GM23338 (cell line): Measurements from ENCODE around the gene DOCK6. TPM values are rescaled to one million over a fixed set of nuclear protein-coding genes. Genes with fewer than 3 reads are reported as not detected.
"Not testable (repeated sequence)": the region's sequence is repeated elsewhere in the genome, so short reads cannot be mapped to it uniquely, and the experiment has no call there.

Experiments used
- ATAC-seq: fragments of 200-7000 bp; cut with Tn5 transposase; 3 replicates; pipeline ENCODE4 v1.9.1; 2020
- DNase-seq: peaks from one replicate; pipeline ENCODE4 v3.0.0-alpha.2; 2015; ENCODE audit warnings: low spot score
- H2AFZ ChIP-seq: fragments of 200-600 bp; sonication (generic); 2 replicates; pipeline ENCODE4 v1.8.0; 2016; ENCODE audit warnings: antibody characterized with exemption, mild to moderate bottlenecking, moderate library complexity
- H3F3A ChIP-seq: fragments of 200-600 bp; sonication (generic); replicated peaks from 2 replicates; pipeline ENCODE4 v1.8.0; 2017; ENCODE audit warnings: antibody characterized with exemption, mixed run types, low read depth
- H3K27ac ChIP-seq: fragments of 200-600 bp; sonication (generic); 2 replicates; pipeline ENCODE4 v1.6.1; 2016; ENCODE audit warnings: low read depth
- H3K27me3 ChIP-seq: fragments of 200-600 bp; sonication (generic); 2 replicates; pipeline ENCODE4 v1.8.0; 2016; ENCODE audit warnings: mild to moderate bottlenecking, mixed run types, moderate library complexity; ENCODE audit not compliant: insufficient read depth
- H3K36me3 ChIP-seq: fragments of 200-600 bp; sonication (generic); 2 replicates; pipeline ENCODE4 v1.8.0; 2016; ENCODE audit warnings: mild to moderate bottlenecking; ENCODE audit not compliant: insufficient read depth
- H3K4me1 ChIP-seq: fragments of 200-600 bp; sonication (generic); 2 replicates; pipeline ENCODE4 v1.8.0; 2016; ENCODE audit warnings: mild to moderate bottlenecking, moderate library complexity; ENCODE audit not compliant: insufficient read depth
- H3K4me2 ChIP-seq: fragments of 200-600 bp; sonication (generic); 2 replicates; pipeline ENCODE4 v1.7.1; 2017; ENCODE audit warnings: mixed run types
- H3K4me3 ChIP-seq: fragments of 200-600 bp; sonication (generic); 2 replicates; pipeline ENCODE4 v1.6.1; 2016; ENCODE audit warnings: mixed run types
- H3K79me2 ChIP-seq: fragments of 200-600 bp; sonication (generic); replicated peaks from 2 replicates; pipeline ENCODE4 v1.8.0; 2017; ENCODE audit warnings: mild to moderate bottlenecking; ENCODE audit not compliant: insufficient read depth
- H3K9me2 ChIP-seq: fragments of 200-600 bp; sonication (generic); 2 replicates; pipeline ENCODE4 v1.8.0; 2017; ENCODE audit not compliant: insufficient read depth
- H4K20me1 ChIP-seq: fragments of 200-600 bp; sonication (generic); replicated peaks from 2 replicates; pipeline ENCODE4 v1.8.0; 2017; ENCODE audit warnings: mild to moderate bottlenecking; ENCODE audit not compliant: insufficient read depth
- H3K27ac Mint-ChIP-seq: 2 replicates; pipeline ENCODE4 v1.8.0; 2020; ENCODE audit warnings: inconsistent platforms, mild to moderate bottlenecking, moderate library complexity, mixed read lengths
- H3K27me3 Mint-ChIP-seq: 3 replicates; pipeline ENCODE4 v1.8.0; 2022; ENCODE audit warnings: low read depth, mild to moderate bottlenecking, moderate library complexity, mixed read lengths, inconsistent platforms; ENCODE audit not compliant: insufficient read depth, poor library complexity
- H3K36me3 Mint-ChIP-seq: 3 replicates; pipeline ENCODE4 v1.8.0; 2021; ENCODE audit warnings: low read depth, mild to moderate bottlenecking, inconsistent platforms, moderate library complexity, mixed read lengths
- H3K4me1 Mint-ChIP-seq: 3 replicates; pipeline ENCODE4 v1.8.0; 2020; ENCODE audit warnings: mild to moderate bottlenecking, inconsistent platforms, mixed read lengths
- H3K4me3 Mint-ChIP-seq: 3 replicates; pipeline ENCODE4 v1.8.0; 2021; ENCODE audit warnings: moderate library complexity, mild to moderate bottlenecking, inconsistent platforms, mixed read lengths
- H3K9me3 Mint-ChIP-seq: 3 replicates; pipeline ENCODE4 v1.8.0; 2020; ENCODE audit warnings: moderate library complexity, mild to moderate bottlenecking, inconsistent platforms, mixed read lengths
- EZH2 ChIP-seq: fragments of 200-600 bp; sonication (generic); IDR thresholded peaks from one replicate; pipeline ENCODE4 v1.8.0; 2017; ENCODE audit warnings: antibody characterized with exemption, mild to moderate bottlenecking, low read depth; ENCODE audit not compliant: unreplicated experiment
- JUNB ChIP-seq: IDR thresholded peaks from one replicate; pipeline ENCODE4 v1.6.1; 2016; ENCODE audit warnings: antibody characterized with exemption; ENCODE audit not compliant: unreplicated experiment
- STAT1 ChIP-seq: IDR thresholded peaks from one replicate; pipeline ENCODE4 v1.6.1; 2016; ENCODE audit warnings: antibody characterized with exemption; ENCODE audit not compliant: unreplicated experiment
- polyA plus RNA-seq: library from polyadenylated mRNA; unstranded; fragments of >200 nt; fragmentation: Nextera tagmentation; extraction: Ambion mirVana; gene quantifications from 2 replicates; pipeline ENCODE4 v1.2.1, GENCODE V29; 2016
- total RNA-seq: library from RNA; depleted of rRNA; stranded (reverse); fragments of >200 nt; shearing (Covaris generic); gene quantifications from 2 replicates; pipeline ENCODE4 v1.2.3, GENCODE V29; 2014
- TF ChIP-seq, protein P1 (sequence below): fragments of 250-450 bp; sonication (Bioruptor Pico); IDR thresholded peaks from 2 replicates; pipeline ENCODE4 v1.5.0; 2020; ENCODE audit warnings: mild to moderate bottlenecking, moderate library complexity

DOCK6 gene
- total and polyA plus RNA-seq, 2 experiments from 2014 or later: 34.6 to 49.0 TPM

DNA sequence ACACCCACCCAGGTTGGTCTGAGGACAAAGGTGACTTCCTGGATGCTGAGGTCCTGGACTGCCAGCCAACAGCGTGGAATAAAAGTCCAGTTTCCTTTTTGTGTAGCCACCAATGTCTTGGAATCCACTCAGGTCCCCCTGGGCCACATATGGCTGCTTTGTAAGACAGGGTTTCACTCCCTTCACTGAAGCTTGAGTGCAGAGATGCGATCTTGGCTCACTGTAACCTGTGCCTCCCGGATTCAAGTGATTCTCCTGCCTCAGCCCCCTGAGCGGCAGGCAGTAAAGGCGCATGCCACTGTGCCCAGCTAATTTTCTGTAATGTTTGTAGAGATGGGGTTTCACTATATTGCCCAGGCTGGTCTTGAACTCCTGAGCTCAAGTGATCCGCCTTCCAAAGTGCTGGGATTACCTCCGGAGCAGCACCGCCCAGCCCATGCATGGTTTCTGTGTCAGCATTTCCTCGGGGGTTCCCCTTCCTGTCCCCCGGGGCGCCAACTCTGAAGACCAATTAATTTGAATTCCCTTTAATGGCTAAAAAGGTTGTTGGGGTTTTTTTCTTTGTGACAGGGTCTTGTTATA lies 82.5 kb downstream of the DOCK6 start:
- H4K20me1 ChIP-seq: no peaks in the 10 kb centered on the region; the same call in none of the 2 replicates
- no peaks in the 10 kb centered on the region for H3K4me1 Mint-ChIP-seq
- no peaks in the 10 kb centered on the region for H3K79me2 ChIP-seq
- DNase-seq (no peak), ATAC-seq (peak; percentile 39; the same call in 1 of the 3 replicates)
- H3K27ac Mint-ChIP-seq: no peak overlapping the region
- no peaks in the 10 kb centered on the region; the same call in 1 of the 2 replicates for H3K4me1 ChIP-seq
- H3K9me3 Mint-ChIP-seq: no peaks in the 10 kb centered on the region
- H3K4me3 Mint-ChIP-seq: no peak overlapping the region
- peaks cover 3% of the 10 kb centered on the region for H3K27me3 Mint-ChIP-seq
- no peak overlapping the region for H2AFZ ChIP-seq
- H3K4me2 ChIP-seq: no peak overlapping the region
- H3F3A ChIP-seq: 0 out of 2 replicates have a peak, but pooled peaks cover 3% of the 10 kb centered on the region
- H3K36me3 ChIP-seq: peaks cover 5% of the 10 kb centered on the region; the same call in 1 of the 2 replicates
- no peak overlapping the region for H3K4me3 ChIP-seq
- peaks cover 24% of the 10 kb centered on the region for H3K36me3 Mint-ChIP-seq
- no peaks in the 10 kb centered on the region for H3K9me2 ChIP-seq
- no peaks in the 10 kb centered on the region for H3K27me3 ChIP-seq
- H3K27ac ChIP-seq: no peak overlapping the region; the same call in 1 of the 2 replicates
- TF ChIP-seq, protein P1, sequence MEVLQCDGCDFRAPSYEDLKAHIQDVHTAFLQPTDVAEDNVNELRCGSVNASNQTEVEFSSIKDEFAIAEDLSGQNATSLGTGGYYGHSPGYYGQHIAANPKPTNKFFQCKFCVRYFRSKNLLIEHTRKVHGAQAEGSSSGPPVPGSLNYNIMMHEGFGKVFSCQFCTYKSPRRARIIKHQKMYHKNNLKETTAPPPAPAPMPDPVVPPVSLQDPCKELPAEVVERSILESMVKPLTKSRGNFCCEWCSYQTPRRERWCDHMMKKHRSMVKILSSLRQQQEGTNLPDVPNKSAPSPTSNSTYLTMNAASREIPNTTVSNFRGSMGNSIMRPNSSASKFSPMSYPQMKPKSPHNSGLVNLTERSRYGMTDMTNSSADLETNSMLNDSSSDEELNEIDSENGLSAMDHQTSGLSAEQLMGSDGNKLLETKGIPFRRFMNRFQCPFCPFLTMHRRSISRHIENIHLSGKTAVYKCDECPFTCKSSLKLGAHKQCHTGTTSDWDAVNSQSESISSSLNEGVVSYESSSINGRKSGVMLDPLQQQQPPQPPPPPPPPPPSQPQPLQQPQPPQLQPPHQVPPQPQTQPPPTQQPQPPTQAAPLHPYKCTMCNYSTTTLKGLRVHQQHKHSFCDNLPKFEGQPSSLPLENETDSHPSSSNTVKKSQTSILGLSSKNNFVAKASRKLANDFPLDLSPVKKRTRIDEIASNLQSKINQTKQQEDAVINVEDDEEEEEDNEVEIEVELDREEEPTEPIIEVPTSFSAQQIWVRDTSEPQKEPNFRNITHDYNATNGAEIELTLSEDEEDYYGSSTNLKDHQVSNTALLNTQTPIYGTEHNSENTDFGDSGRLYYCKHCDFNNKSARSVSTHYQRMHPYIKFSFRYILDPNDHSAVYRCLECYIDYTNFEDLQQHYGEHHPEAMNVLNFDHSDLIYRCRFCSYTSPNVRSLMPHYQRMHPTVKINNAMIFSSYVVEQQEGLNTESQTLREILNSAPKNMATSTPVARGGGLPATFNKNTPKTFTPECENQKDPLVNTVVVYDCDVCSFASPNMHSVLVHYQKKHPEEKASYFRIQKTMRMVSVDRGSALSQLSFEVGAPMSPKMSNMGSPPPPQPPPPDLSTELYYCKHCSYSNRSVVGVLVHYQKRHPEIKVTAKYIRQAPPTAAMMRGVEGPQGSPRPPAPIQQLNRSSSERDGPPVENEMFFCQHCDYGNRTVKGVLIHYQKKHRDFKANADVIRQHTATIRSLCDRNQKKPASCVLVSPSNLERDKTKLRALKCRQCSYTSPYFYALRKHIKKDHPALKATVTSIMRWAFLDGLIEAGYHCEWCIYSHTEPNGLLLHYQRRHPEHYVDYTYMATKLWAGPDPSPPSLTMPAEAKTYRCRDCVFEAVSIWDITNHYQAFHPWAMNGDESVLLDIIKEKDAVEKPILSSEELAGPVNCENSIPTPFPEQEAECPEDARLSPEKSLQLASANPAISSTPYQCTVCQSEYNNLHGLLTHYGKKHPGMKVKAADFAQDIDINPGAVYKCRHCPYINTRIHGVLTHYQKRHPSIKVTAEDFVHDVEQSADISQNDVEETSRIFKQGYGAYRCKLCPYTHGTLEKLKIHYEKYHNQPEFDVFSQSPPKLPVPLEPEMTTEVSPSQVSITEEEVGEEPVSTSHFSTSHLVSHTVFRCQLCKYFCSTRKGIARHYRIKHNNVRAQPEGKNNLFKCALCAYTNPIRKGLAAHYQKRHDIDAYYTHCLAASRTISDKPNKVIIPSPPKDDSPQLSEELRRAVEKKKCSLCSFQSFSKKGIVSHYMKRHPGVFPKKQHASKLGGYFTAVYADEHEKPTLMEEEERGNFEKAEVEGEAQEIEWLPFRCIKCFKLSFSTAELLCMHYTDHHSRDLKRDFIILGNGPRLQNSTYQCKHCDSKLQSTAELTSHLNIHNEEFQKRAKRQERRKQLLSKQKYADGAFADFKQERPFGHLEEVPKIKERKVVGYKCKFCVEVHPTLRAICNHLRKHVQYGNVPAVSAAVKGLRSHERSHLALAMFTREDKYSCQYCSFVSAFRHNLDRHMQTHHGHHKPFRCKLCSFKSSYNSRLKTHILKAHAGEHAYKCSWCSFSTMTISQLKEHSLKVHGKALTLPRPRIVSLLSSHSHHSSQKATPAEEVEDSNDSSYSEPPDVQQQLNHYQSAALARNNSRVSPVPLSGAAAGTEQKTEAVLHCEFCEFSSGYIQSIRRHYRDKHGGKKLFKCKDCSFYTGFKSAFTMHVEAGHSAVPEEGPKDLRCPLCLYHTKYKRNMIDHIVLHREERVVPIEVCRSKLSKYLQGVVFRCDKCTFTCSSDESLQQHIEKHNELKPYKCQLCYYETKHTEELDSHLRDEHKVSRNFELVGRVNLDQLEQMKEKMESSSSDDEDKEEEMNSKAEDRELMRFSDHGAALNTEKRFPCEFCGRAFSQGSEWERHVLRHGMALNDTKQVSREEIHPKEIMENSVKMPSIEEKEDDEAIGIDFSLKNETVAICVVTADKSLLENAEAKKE (CRISPR knock-in tag): no peak
- TF ChIP-seq JUNB (no peak), STAT1 (no peak), EZH2 (no peak)

GRCh38 chr19:11179145-11179465 lies 83.2 kb downstream of the DOCK6 start:
- peaks cover 28% of the 10 kb centered on the region for H3K36me3 Mint-ChIP-seq
- H3K27ac ChIP-seq, H4K20me1 ChIP-seq, H3F3A ChIP-seq, H3K4me1 ChIP-seq, DNase-seq, H3K27ac Mint-ChIP-seq, H3K4me1 Mint-ChIP-seq, H3K4me3 ChIP-seq, H3K9me2 ChIP-seq, H3K36me3 ChIP-seq, H3K9me3 Mint-ChIP-seq, H2AFZ ChIP-seq, H3K4me2 ChIP-seq, ATAC-seq, H3K27me3 Mint-ChIP-seq, H3K4me3 Mint-ChIP-seq, H3K27me3 ChIP-seq, H3K79me2 ChIP-seq: not testable (repeated sequence)
